H1 (cell line): ENCODE measurements around the gene ST3GAL2. TPM values are rescaled to one million over a fixed set of nuclear protein-coding genes. Genes with fewer than 3 reads are reported as not detected.
A peak's percentile ranks its signal among the peaks of the same experiment; 100 is the strongest.

Experiments used
- CTCF ChIA-PET: fragments of 300-600 bp; sonication (Branson Sonifier 250); formaldehyde crosslinking; loops from one replicate; lab custom pipeline; 2021; ENCODE audit not compliant: partially characterized antibody; lab: Charles Lee
- POLR2A ChIA-PET: fragments of 300-600 bp; sonication (Branson Sonifier 250); formaldehyde crosslinking; loops from one replicate; lab custom pipeline; 2021; ENCODE audit warnings: inconsistent platforms; ENCODE audit not compliant: partially characterized antibody; lab: Charles Lee
- DNase-seq, 2 experiments: peaks; one replicate each; pipeline versions ENCODE4 v3.0.0 to v3.0.0-alpha.2; 2010 to 2022; ENCODE audit warnings: low spot score in 2 of 2, low read depth in 1 of 2, mixed read lengths in 1 of 2
- FAIRE-seq: peaks from 2 replicates; lab custom pipeline; 2011; peaks lifted over from hg19 to GRCh38; lab: Jason Lieb, UNC
- H2AFZ ChIP-seq: 2 replicates; pipeline ENCODE4 v1.8.1; 2012; ENCODE audit warnings: low read length, inconsistent platforms
- H2AK5ac ChIP-seq: 2 replicates; pipeline ENCODE4 v1.6.1; 2013; ENCODE audit warnings: low read depth, low read length
- H2BK120ac ChIP-seq: replicated peaks from 2 replicates; pipeline ENCODE3; 2013; ENCODE audit warnings: low read depth, low read length, inconsistent platforms
- H2BK12ac ChIP-seq: 2 replicates; pipeline ENCODE4 v1.6.1; 2013; ENCODE audit warnings: low read depth, low read length
- H2BK15ac ChIP-seq: 2 replicates; pipeline ENCODE4 v1.6.1; 2013; ENCODE audit warnings: low read length
- H2BK20ac ChIP-seq: 2 replicates; pipeline ENCODE4 v1.6.1; 2013; ENCODE audit warnings: low read length
- H2BK5ac ChIP-seq: 2 replicates; pipeline ENCODE4 v1.6.1; 2013; ENCODE audit warnings: low read depth, low read length
- H3K14ac ChIP-seq: 2 replicates; pipeline ENCODE4 v1.6.1; 2013; ENCODE audit warnings: inconsistent platforms; ENCODE audit not compliant: insufficient read length
- H3K18ac ChIP-seq: 2 replicates; pipeline ENCODE4 v1.6.1; 2013; ENCODE audit warnings: low read length; ENCODE audit errors: extremely low read depth
- H3K23ac ChIP-seq: 2 replicates; pipeline ENCODE4 v1.6.1; 2013; ENCODE audit warnings: inconsistent platforms; ENCODE audit not compliant: insufficient read length
- H3K23me2 ChIP-seq: 2 replicates; pipeline ENCODE4 v1.6.1; 2013; ENCODE audit warnings: low read depth, low read length
- H3K27ac ChIP-seq: 2 replicates; pipeline ENCODE4 v1.6.1; 2011; ENCODE audit warnings: low read depth, low read length, inconsistent platforms
- H3K27me3 ChIP-seq, 4 experiments: replicated peaks in 1 of 4; 1 replicate in 1 of 4; 2 replicates in 3 of 4; pipeline versions ENCODE4 v1.6.1 to v1.8.1; 2011 to 2013; ENCODE audit warnings: low read length in 3 of 4, mild to moderate bottlenecking in 3 of 4, inconsistent platforms in 2 of 4, mixed read lengths in 2 of 4, moderate library complexity in 1 of 4; ENCODE audit not compliant: control insufficient read depth in 3 of 4, insufficient read depth in 3 of 4; ENCODE audit errors: extremely low read depth in 1 of 4
- H3K36me3 ChIP-seq, 4 experiments: 2 replicates each; pipeline versions ENCODE4 v1.6.1 to v1.8.1; 2011 to 2013; ENCODE audit warnings: mild to moderate bottlenecking in 4 of 4, low read length in 3 of 4, moderate library complexity in 2 of 4, control low read depth in 1 of 4, inconsistent platforms in 1 of 4; ENCODE audit not compliant: insufficient read depth in 4 of 4, control insufficient read depth in 2 of 4
- H3K4ac ChIP-seq: replicated peaks from 2 replicates; pipeline ENCODE3; 2013; ENCODE audit warnings: low read length, low read depth, mixed read lengths, inconsistent platforms; ENCODE audit not compliant: insufficient read length
- H3K4me1 ChIP-seq, 4 experiments: replicated peaks in 1 of 4; 1 replicate in 1 of 4; 2 replicates in 3 of 4; pipeline versions ENCODE4 v1.6.1 to v1.8.1; 2011 to 2013; ENCODE audit warnings: low read length in 3 of 4, inconsistent platforms in 2 of 4, mixed read lengths in 1 of 4; ENCODE audit not compliant: insufficient read depth in 4 of 4, control insufficient read depth in 3 of 4
- H3K4me2 ChIP-seq, 2 experiments: 2 replicates each; pipeline versions ENCODE4 v1.6.1 to v1.8.1; 2011 to 2013; ENCODE audit warnings: low read depth in 2 of 2, low read length in 2 of 2, control low read depth in 1 of 2, inconsistent platforms in 1 of 2, mild to moderate bottlenecking in 1 of 2; ENCODE audit not compliant: insufficient read depth in 1 of 2
- H3K4me3 ChIP-seq, 4 experiments: fragments of 200-600, 300-600 bp in 1 of 4; sonication (generic), shearing (Covaris generic), sonication (Bioruptor Twin) in 1 of 4; 2 replicates each; pipeline versions ENCODE4 v1.5.1 to v1.8.1; 2011 to 2016; ENCODE audit warnings: low read length in 4 of 4, low read depth in 3 of 4, control low read depth in 2 of 4, inconsistent platforms in 2 of 4, mild to moderate bottlenecking in 2 of 4, mixed read lengths in 1 of 4, moderate library complexity in 1 of 4; ENCODE audit not compliant: insufficient read depth in 2 of 4; ENCODE audit errors: extremely low read depth in 1 of 4
- H3K56ac ChIP-seq: replicated peaks from 2 replicates; pipeline ENCODE3; 2013; ENCODE audit warnings: low read depth, mild to moderate bottlenecking, mixed read lengths, low read length, inconsistent platforms; ENCODE audit not compliant: insufficient read length
- H3K79me1 ChIP-seq: 2 replicates; pipeline ENCODE4 v1.6.1; 2013; ENCODE audit warnings: low read depth, low read length, control low read depth
- H3K79me2 ChIP-seq, 2 experiments: 2 replicates each; pipeline versions ENCODE4 v1.6.1 to v1.8.1; 2012 to 2013; ENCODE audit warnings: low read length in 2 of 2, mild to moderate bottlenecking in 2 of 2, inconsistent platforms in 1 of 2; ENCODE audit not compliant: insufficient read depth in 2 of 2, control insufficient read depth in 1 of 2
- H3K9ac ChIP-seq, 4 experiments: replicated peaks in 1 of 4; 1 replicate in 1 of 4; 2 replicates in 3 of 4; pipeline versions ENCODE4 v1.6.1 to v1.8.1; 2011 to 2013; ENCODE audit warnings: low read depth in 3 of 4, low read length in 3 of 4, control low read depth in 2 of 4, mild to moderate bottlenecking in 2 of 4, moderate library complexity in 2 of 4, inconsistent platforms in 1 of 4; ENCODE audit errors: extremely low read depth in 1 of 4
- H3K9me3 ChIP-seq, 2 experiments: 2 replicates each; pipeline versions ENCODE4 v1.6.1 to v1.8.1; 2012 to 2013; ENCODE audit warnings: mild to moderate bottlenecking in 2 of 2, moderate library complexity in 2 of 2, control low read depth in 1 of 2, inconsistent platforms in 1 of 2, low read depth in 1 of 2, low read length in 1 of 2, mixed read lengths in 1 of 2; ENCODE audit not compliant: insufficient read depth in 2 of 2
- H4K20me1 ChIP-seq, 2 experiments: replicated peaks in 1 of 2; 2 replicates each; pipeline versions ENCODE3 to v1.8.1; 2011 to 2013; ENCODE audit warnings: inconsistent platforms in 2 of 2, low read length in 2 of 2, mild to moderate bottlenecking in 1 of 2; ENCODE audit not compliant: insufficient read depth in 2 of 2, control insufficient read depth in 1 of 2
- H4K5ac ChIP-seq: 2 replicates; pipeline ENCODE4 v1.6.1; 2013; ENCODE audit warnings: low read length, low read depth, mixed read lengths, inconsistent platforms; ENCODE audit not compliant: insufficient read length
- H4K8ac ChIP-seq: 2 replicates; pipeline ENCODE4 v1.8.0; 2013; ENCODE audit warnings: mild to moderate bottlenecking, moderate library complexity, low read length, inconsistent platforms; ENCODE audit not compliant: insufficient read depth; ENCODE audit errors: extremely low read depth
- H4K91ac ChIP-seq: replicated peaks from 2 replicates; pipeline ENCODE3; 2013; ENCODE audit warnings: low read length, mixed read lengths, inconsistent platforms; ENCODE audit not compliant: insufficient read length
- ASH2L ChIP-seq: fragments of 200-600, 300-600 bp; sonication (generic); IDR thresholded peaks from one replicate; pipeline ENCODE4 v1.7.1; 2017; ENCODE audit warnings: low read length
- HDAC2 ChIP-seq, 2 experiments: fragments of 300-600 bp in 1 of 2; sonication (generic) in 1 of 2; IDR thresholded peaks; 2 replicates each; pipeline ENCODE4 v1.6.1; 2011 to 2012; ENCODE audit warnings: low read depth in 2 of 2, low read length in 2 of 2, mild to moderate bottlenecking in 2 of 2, moderate library complexity in 2 of 2, borderline replicate concordance in 1 of 2, inconsistent platforms in 1 of 2
- HDAC6 ChIP-seq: IDR thresholded peaks from one replicate; pipeline ENCODE4 v1.7.1; 2012; ENCODE audit warnings: low read depth, mild to moderate bottlenecking, inconsistent platforms, low read length, moderate library complexity
- JUND ChIP-seq: IDR thresholded peaks from 2 replicates; pipeline ENCODE4 v1.6.1; 2011; ENCODE audit warnings: mild to moderate bottlenecking, improper control_type of control experiment, low read length
- MAFK ChIP-seq: IDR thresholded peaks from 2 replicates; pipeline ENCODE4 v1.6.1; 2012; ENCODE audit warnings: low read depth, mild to moderate bottlenecking, improper control_type of control experiment, low read length
- RFX5 ChIP-seq: IDR thresholded peaks from 2 replicates; pipeline ENCODE4 v1.6.1; 2011; ENCODE audit warnings: low read depth, low read length, improper control_type of control experiment, borderline replicate concordance
- SIN3A ChIP-seq, 2 experiments: IDR thresholded peaks in 1 of 2; conservative IDR thresholded peaks in 1 of 2; 2 replicates each; pipeline ENCODE4 v1.6.1; 2011 to 2012; ENCODE audit warnings: low read length in 2 of 2, improper control_type of control experiment in 1 of 2, low read depth in 1 of 2, mild to moderate bottlenecking in 1 of 2
- SP1 ChIP-seq: IDR thresholded peaks from 2 replicates; pipeline ENCODE4 v1.6.1; 2011; ENCODE audit warnings: low read depth, low read length
- SRF ChIP-seq: IDR thresholded peaks from 2 replicates; pipeline ENCODE4 v1.6.1; 2011; ENCODE audit warnings: mild to moderate bottlenecking, low read depth, low read length, moderate library complexity
- USF2 ChIP-seq: IDR thresholded peaks from 2 replicates; pipeline ENCODE4 v1.6.1; 2011; ENCODE audit warnings: low read length, improper control_type of control experiment
- WGBS, 2 experiments: shearing (Covaris generic) in 1 of 2; methylation state at CpG; one replicate each; pipeline versions ENCODE4 v1.1.6 to v1.1.7; 2013 to 2015; ENCODE audit warnings: low lambda C conversion rate in 2 of 2, mixed read lengths in 2 of 2, inconsistent platforms in 1 of 2, low coverage in 1 of 2, missing lambda C conversion rate in 1 of 2; ENCODE audit not compliant: insufficient replicate concordance in 2 of 2, insufficient coverage in 1 of 2, insufficient read length in 1 of 2; ENCODE audit errors: extremely low coverage in 1 of 2, missing lambda C conversion rate in 1 of 2; 5-methylcytosine and 5-hydroxymethylcytosine counted together
- polyA plus RNA-seq, 7 experiments: library from polyadenylated mRNA; depleted of rRNA in 3 of 7; stranded (reverse) in 5 of 7; unstranded in 2 of 7; fragments of >200 nt in 5 of 7; fragments of 200-250 nt in 2 of 7; gene quantifications; 1 replicate in 5 of 7; 2 replicates in 1 of 7; 4 replicates in 1 of 7; pipeline versions ENCODE4 v1.2.1 to v1.2.3, GENCODE V29; 2011 to 2013; ENCODE audit warnings: missing spikeins in 2 of 7, mixed read lengths in 2 of 7
- total RNA-seq: library from RNA; stranded (reverse); fragmentation: NEBNext Ultra II Directional; extraction: Animal tissue kit (Norgen Biotek cat#: 25700); gene quantifications from 2 replicates; pipeline ENCODE4 v1.2.1, GENCODE V29; 2021

ST3GAL2 gene
- total and polyA plus RNA-seq, 2 of the 8 experiments (the other 6 are each of a cell fraction or from before 2014, with no cell fraction given) = 14.4 to 39.7 TPM

- FAIRE-seq = no peak
- CTCF ChIA-PET = interaction anchor here (0.7 to 13.6 kb wide), 8 partner anchors 9 to 93 kb away, joined by 3 to 180 read pairs (median 3); no protein-coding TSS in a partner anchor
- H3K9ac ChIP-seq = no peak overlapping the region
- TF ChIP-seq RFX5 (no peak), SIN3A (conservative IDR thresholded peaks at IDR 0.05 in 1 of 2, IDR thresholded peaks at IDR 0.05 in 1 of 2; ENCODE audit: low read depth in 1 of 2, low read length in 2 of 2) (no peak), ASH2L (no peak), JUND (no peak), HDAC2 (IDR thresholded peaks at IDR 0.05; ENCODE audit: borderline replicate concordance in 1 of 2, low read depth in 2 of 2, low read length in 2 of 2) (no peak), MAFK (no peak), HDAC6 (no peak), SP1 (no peak), SRF (no peak), USF2 (no peak)
Observed at GRCh38 chr16:70475054-70475871, 36.4 kb upstream of the ST3GAL2 start.

More at GRCh38 chr16:70475054-70475871, 36.4 kb upstream of the ST3GAL2 start:
- no peaks in the 10 kb centered on the region for H3K9me3 ChIP-seq
- H3K18ac ChIP-seq = no peak overlapping the region; the same call in 1 of the 2 replicates
- POLR2A ChIA-PET = interaction anchor here (1.0 to 2.2 kb wide), 4 partner anchors 9 to 95 kb away, joined by 3 to 7 read pairs (median 5); partner anchors contain the start of genes COG4 and SF3B3
- H4K91ac ChIP-seq = no peak overlapping the region
- H3K14ac ChIP-seq = no peak overlapping the region
- no peak overlapping the region for H3K4ac ChIP-seq
- no peak overlapping the region for H3K4me2 ChIP-seq
- H4K20me1 ChIP-seq = peaks cover 0 to 4% of the 10 kb centered on the region in 2 experiments
- no peak overlapping the region for H3K4me3 ChIP-seq
- no peak overlapping the region for H2AK5ac ChIP-seq
- H3K27me3 ChIP-seq = no peaks in the 10 kb centered on the region
- H3K27ac ChIP-seq = no peak overlapping the region
- H2BK5ac ChIP-seq = no peak overlapping the region
- no peak overlapping the region for H3K23ac ChIP-seq
- no peak overlapping the region for H2BK15ac ChIP-seq
- no peak overlapping the region for H2BK20ac ChIP-seq
- H4K8ac ChIP-seq = peak overlapping the region; percentile 68; the same call in 1 of the 2 replicates
- H3K36me3 ChIP-seq = peaks cover 0 to 7% (median under 1%) of the 10 kb centered on the region in 4 experiments; a peak in 1 of 8 replicates
- H3K79me2 ChIP-seq = no peaks in the 10 kb centered on the region
- 88% methylated on average over 24 of the region's 24 CpGs; no CpG with 5 or more reads in 1 of the 2 experiments for WGBS, 2 experiments
- no peak overlapping the region for H2BK12ac ChIP-seq
- H3K4me1 ChIP-seq = peaks cover 0 to 8% (median under 1%) of the 10 kb centered on the region in 4 experiments; a peak in 2 of 7 replicates
- no peaks in the 10 kb centered on the region for H3K23me2 ChIP-seq
- H2AFZ ChIP-seq = no peak overlapping the region
- no peak overlapping the region for H2BK120ac ChIP-seq
- H3K56ac ChIP-seq = peak overlapping the region; percentile 16
- no peak overlapping the region for H4K5ac ChIP-seq
- DNase-seq = no peak
- H3K79me1 ChIP-seq = no peaks in the 10 kb centered on the region
